Immature natural killer cell (primary cell): ENCODE results near the gene PAPPA. TPM values are rescaled to one million over a fixed set of nuclear protein-coding genes. Genes with fewer than 3 reads are reported as not detected.

ENCODE experiments used
- DNase-seq, 3 donors: peaks; one replicate each; pipeline ENCODE4 v3.0.0; 2022; ENCODE audit warnings: mixed read lengths in 1 of 3
- H3K27ac Mint-ChIP-seq, 6 donors: one replicate each; pipeline ENCODE4 v1.8.0; 2020; ENCODE audit warnings: mixed read lengths in 6 of 6, mild to moderate bottlenecking in 5 of 6, inconsistent platforms in 4 of 6, moderate library complexity in 3 of 6
- H3K27me3 Mint-ChIP-seq, 3 donors: one replicate each; pipeline ENCODE4 v1.8.0; 2020 to 2021; ENCODE audit warnings: low read depth in 3 of 3, mild to moderate bottlenecking in 3 of 3, mixed read lengths in 3 of 3, moderate library complexity in 3 of 3, inconsistent platforms in 1 of 3
- H3K36me3 Mint-ChIP-seq, 3 donors: one replicate each; pipeline ENCODE4 v1.8.0; 2020; ENCODE audit warnings: mixed read lengths in 3 of 3, inconsistent platforms in 2 of 3, mild to moderate bottlenecking in 2 of 3
- H3K4me1 Mint-ChIP-seq, 2 donors: one replicate each; pipeline ENCODE4 v1.8.0; 2020; ENCODE audit warnings: inconsistent platforms in 2 of 2, mild to moderate bottlenecking in 2 of 2, mixed read lengths in 2 of 2, moderate library complexity in 1 of 2
- H3K4me3 Mint-ChIP-seq, 5 donors: one replicate each; pipeline ENCODE4 v1.8.0; 2020; ENCODE audit warnings: mild to moderate bottlenecking in 5 of 5, mixed read lengths in 5 of 5, inconsistent platforms in 3 of 5, moderate library complexity in 3 of 5
- H3K9me3 Mint-ChIP-seq, 6 donors: one replicate each; pipeline ENCODE4 v1.8.0; 2020; ENCODE audit warnings: mild to moderate bottlenecking in 6 of 6, mixed read lengths in 6 of 6, inconsistent platforms in 4 of 6, moderate library complexity in 3 of 6
- polyA plus RNA-seq, 3 donors: library from polyadenylated mRNA; unstranded; fragments of 300-500 nt; fragmentation: Illumina TruSeq; gene quantifications; one replicate each; pipeline ENCODE4 v1.2.3, GENCODE V29; 2021

Gene PAPPA
- polyA plus RNA-seq, 3 donors from 2014 or later: not detected

DNA sequence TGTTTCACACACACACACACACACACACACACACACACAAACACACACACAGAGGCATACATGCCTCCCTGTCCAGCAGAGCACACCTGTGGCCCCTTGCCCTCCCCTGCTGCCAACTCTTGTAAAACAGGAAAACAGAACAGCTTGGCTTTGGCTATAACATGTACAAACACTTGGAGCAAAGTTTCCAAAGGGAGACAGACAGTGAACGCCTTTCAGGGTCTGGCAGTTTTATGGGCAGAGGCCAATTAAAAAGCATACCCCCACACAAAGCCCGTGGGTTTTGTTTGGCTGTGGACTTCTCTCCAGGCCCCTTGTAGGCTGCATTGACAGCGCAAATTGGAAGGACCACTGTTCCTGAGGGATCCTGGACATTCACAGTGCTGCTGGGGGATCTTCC is 265.6 kb downstream of the PAPPA start:
- Mint-ChIP-seq H3K4me3 (no peak overlapping the region), H3K36me3 (peaks cover 4 to 27% (median 18%) of the 10 kb centered on the region in 3 donors), H3K27ac (no peak overlapping the region), H3K9me3 (peaks cover 0 to 2% (median 0%) of the 10 kb centered on the region in 6 donors), H3K4me1 (no peaks in the 10 kb centered on the region), H3K27me3 (no peaks in the 10 kb centered on the region)
- DNase-seq: no peak

DNA sequence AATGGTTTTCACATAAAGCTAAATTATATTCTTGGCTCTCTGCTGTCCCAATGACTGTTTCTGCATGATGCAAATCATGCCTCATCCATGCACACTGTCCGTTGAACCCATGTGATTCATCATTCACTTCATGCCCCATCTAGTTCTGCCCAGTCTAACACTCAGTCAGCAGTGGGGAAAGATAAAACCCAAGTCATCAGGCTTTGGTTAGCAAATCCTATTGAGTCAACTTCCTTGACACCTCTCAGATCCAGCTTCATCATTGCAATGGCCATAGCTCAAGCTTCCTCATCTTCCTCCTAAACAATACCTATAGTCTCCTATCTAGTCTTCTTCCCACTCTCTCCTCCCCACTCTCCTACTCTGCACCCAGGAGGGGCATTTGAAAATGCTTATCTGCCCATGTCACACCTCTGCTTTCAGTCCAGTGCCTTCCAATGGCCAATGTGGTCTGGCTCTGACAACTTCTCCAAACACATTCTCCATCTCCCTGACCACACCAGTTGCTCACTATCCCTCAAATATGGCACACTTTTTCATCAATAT is 267.5 kb downstream of the PAPPA start:
- no peak for DNase-seq
- peaks cover 4 to 27% (median 15%) of the 10 kb centered on the region in 3 donors for H3K36me3 Mint-ChIP-seq
- H3K9me3 Mint-ChIP-seq: peaks cover 0 to 2% (median 0%) of the 10 kb centered on the region in 6 donors
- H3K27me3 Mint-ChIP-seq: no peaks in the 10 kb centered on the region
- H3K4me3 Mint-ChIP-seq: no peak overlapping the region
- no peaks in the 10 kb centered on the region for H3K4me1 Mint-ChIP-seq
- H3K27ac Mint-ChIP-seq: no peak overlapping the region

DNA sequence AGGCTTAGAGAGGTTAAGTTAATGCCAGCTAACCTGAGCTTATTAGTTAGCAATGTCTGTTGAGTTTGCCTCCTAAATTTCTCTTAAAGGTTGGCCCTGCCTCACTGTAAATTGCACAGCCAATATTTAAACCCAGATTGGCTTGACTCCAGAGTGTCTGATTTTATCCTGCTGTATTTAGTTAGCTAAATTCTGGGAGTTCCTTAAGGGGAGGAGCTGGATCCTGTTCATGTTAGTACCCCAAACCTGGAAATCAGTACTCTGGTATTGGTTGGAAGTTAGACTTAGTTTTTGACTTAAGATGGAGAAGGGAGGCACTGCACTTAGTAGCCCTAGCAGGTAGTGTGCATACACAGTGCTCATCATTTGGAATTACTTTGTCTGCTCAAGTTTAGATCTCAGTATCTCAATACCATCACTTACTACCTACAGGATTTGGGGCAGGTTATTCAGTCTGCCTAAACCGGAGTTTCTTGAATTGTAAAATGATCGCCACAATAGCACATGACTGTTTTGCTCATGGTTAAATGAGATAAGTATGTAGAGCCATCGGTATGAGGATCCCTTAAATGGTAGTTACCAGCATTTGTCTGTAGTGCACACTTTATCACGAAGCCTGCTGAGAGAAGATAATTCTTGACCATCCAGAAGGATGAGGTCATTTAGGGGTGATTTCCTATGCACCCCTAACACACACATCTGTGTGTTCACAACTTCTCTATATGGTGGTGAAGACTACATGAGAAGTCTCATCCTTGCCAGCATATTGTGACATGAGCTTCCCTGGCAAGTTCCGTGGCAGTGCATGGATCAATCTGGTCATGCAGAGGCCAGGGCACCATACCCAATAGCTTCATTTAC is 268.8 kb downstream of the PAPPA start:
- no peak overlapping the region for H3K27ac Mint-ChIP-seq
- H3K36me3 Mint-ChIP-seq: peaks cover 7 to 33% (median 22%) of the 10 kb centered on the region in 3 donors
- DNase-seq: no peak
- H3K9me3 Mint-ChIP-seq: peaks cover 0 to 10% (median under 1%) of the 10 kb centered on the region in 6 donors
- H3K4me1 Mint-ChIP-seq: no peaks in the 10 kb centered on the region
- H3K4me3 Mint-ChIP-seq: no peak overlapping the region
- peaks cover 0 to 2% (median 0%) of the 10 kb centered on the region in 3 donors for H3K27me3 Mint-ChIP-seq

DNA sequence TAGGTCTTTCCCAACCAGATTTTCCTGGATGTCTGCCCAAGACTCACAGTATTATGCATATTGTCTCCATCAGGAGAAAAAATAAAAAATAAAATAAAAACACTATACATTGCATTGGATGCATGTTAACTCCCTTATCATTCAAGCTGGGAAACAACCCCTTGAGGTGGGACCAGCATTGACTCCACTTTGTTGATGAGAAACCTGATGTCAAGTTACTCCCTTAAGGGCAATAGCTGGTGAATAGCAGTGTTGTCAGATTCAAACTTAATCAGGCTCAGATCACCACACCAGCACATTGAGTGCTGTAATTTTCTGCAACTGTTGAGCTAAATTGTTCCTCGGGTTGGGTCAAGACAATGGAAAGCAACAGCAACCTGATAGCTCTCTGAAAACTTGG is 269.6 kb downstream of the PAPPA start:
- Mint-ChIP-seq H3K4me3 (no peak overlapping the region), H3K27ac (no peak overlapping the region), H3K36me3 (peaks cover 11 to 34% (median 18%) of the 10 kb centered on the region in 3 donors), H3K9me3 (peaks cover 0 to 15% (median 2%) of the 10 kb centered on the region in 6 donors), H3K4me1 (no peaks in the 10 kb centered on the region), H3K27me3 (peaks cover 0 to 2% (median 0%) of the 10 kb centered on the region in 3 donors)
- no peak for DNase-seq

DNA sequence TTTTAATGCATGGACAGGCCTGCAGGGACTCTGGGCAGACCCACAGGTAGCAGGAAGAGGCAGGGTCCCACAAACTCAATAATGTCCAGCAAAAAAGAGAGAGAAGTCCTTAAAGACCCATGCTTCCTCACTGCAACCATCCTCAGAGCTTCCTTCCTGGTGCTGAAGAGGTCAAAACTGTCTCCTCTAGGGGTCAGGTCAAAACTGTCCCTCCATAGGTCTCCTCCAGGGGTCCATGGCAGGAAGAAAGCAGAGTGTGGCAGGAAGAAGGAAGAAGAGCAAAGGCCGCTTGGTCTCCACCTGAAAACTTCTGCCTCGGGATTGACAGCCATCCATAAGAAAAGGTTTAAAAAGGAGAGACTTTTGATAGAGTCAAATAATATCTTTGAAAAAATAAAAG is 271.7 kb downstream of the PAPPA start:
- no peak for DNase-seq
- no peak overlapping the region for H3K4me3 Mint-ChIP-seq
- no peaks in the 10 kb centered on the region for H3K4me1 Mint-ChIP-seq
- H3K36me3 Mint-ChIP-seq: peaks cover 7 to 28% (median 12%) of the 10 kb centered on the region in 3 donors
- H3K27ac Mint-ChIP-seq: no peak overlapping the region
- H3K9me3 Mint-ChIP-seq: peaks cover 0 to 15% (median 3%) of the 10 kb centered on the region in 6 donors
- H3K27me3 Mint-ChIP-seq: peaks cover 0 to 6% (median 0%) of the 10 kb centered on the region in 3 donors

DNA sequence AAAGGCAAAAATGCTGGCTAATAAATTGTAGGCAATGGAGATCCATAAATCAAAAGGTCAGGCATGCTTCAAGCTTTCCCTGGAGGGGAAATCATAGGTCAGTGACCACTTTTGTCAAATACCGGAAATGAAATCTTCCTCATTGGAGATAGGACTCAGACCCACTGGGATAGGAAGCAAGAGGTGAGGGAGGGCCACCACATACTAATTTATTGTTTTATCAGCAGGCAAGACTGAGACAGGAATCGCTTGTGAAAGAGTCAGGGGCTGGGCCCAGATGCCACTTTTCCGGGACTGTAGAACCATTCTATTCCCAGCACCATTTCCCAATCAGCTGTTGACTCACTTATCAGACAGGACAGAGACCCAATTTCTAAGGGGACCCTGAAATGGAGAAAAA is 277.3 kb downstream of the PAPPA start:
- H3K9me3 Mint-ChIP-seq: peaks cover 0 to 15% (median 3%) of the 10 kb centered on the region in 6 donors
- no peak overlapping the region for H3K27ac Mint-ChIP-seq
- no peaks in the 10 kb centered on the region for H3K4me1 Mint-ChIP-seq
- no peak for DNase-seq
- peaks cover 17 to 18% (median 17%) of the 10 kb centered on the region in 3 donors for H3K36me3 Mint-ChIP-seq
- peaks cover 2 to 6% (median 3%) of the 10 kb centered on the region in 3 donors for H3K27me3 Mint-ChIP-seq
- no peak overlapping the region for H3K4me3 Mint-ChIP-seq

DNA sequence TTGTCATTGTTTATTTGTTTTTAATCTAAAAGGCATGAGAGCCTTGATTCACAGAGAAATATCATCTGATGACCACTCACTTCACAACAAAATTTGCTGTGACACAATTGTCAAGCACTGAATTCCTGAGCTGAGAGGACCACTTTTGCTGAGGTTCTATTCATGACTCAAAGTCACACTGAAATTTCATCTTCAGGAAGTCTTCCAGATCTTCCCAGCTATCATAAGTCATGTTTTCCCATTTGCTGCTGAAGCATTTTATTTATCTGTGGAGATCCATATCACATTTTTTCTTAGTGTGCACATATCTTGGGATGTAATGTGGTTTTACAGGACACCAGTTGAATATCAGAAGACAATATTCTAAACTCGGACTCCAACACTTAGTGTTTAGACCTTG is 278.5 kb downstream of the PAPPA start:
- no peak for DNase-seq
- Mint-ChIP-seq H3K27me3 (peaks cover 2 to 3% (median 3%) of the 10 kb centered on the region in 3 donors), H3K4me3 (no peak overlapping the region), H3K36me3 (peaks cover 14 to 17% (median 16%) of the 10 kb centered on the region in 3 donors), H3K4me1 (no peaks in the 10 kb centered on the region), H3K27ac (no peak overlapping the region), H3K9me3 (peaks cover 0 to 7% (median 5%) of the 10 kb centered on the region in 6 donors)

DNA sequence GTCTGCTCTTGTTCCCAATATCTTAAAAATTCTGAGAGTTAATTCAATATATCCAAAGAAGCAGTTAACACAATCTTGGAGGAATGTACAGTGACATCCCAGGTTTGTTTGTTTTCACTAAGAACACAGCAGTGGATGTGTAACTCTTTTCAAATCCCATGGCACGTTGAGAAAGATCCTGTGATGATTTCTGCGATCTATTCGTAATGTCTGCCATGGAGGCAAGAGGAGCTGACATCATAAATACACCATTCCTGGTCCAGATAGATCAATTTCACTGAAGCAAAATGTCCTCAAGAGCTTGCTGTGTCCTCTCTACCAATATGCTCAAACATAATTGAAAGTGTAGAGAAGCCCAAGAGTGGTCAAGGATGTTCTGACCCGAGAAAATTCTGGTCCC is 280.7 kb downstream of the PAPPA start:
- Mint-ChIP-seq H3K27me3 (peaks cover 2 to 3% (median 2%) of the 10 kb centered on the region in 3 donors), H3K9me3 (peaks cover 3 to 9% (median 6%) of the 10 kb centered on the region in 6 donors), H3K36me3 (peaks cover 15 to 27% (median 21%) of the 10 kb centered on the region in 3 donors), H3K4me3 (no peak overlapping the region), H3K27ac (no peak overlapping the region), H3K4me1 (no peaks in the 10 kb centered on the region)
- DNase-seq: no peak

DNA sequence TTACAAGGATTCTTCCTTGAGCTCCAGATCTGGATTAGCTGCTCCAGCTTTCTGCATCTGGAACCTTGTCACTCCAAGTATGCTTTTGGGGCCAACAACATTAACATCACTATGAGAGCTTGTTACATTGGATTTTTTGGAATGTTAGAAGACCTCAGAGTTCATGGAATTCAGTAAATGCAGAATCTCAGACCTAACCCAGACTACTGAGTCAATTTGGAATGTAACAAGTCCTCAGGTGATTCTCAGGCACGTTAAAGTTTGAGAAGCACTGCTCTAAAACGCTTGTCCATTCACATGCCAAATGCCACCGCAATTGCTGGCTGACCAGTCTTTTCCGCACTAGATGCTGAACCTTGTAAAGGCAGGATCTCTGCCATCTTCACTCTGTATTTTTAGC is 282.1 kb downstream of the PAPPA start:
- H3K36me3 Mint-ChIP-seq: peaks cover 25 to 41% (median 31%) of the 10 kb centered on the region in 3 donors
- peaks cover 0 to 3% (median 2%) of the 10 kb centered on the region in 3 donors for H3K27me3 Mint-ChIP-seq
- H3K4me1 Mint-ChIP-seq: no peaks in the 10 kb centered on the region
- no peak overlapping the region for H3K4me3 Mint-ChIP-seq
- peaks cover 5 to 21% (median 7%) of the 10 kb centered on the region in 6 donors for H3K9me3 Mint-ChIP-seq
- no peak for DNase-seq
- H3K27ac Mint-ChIP-seq: no peak overlapping the region

DNA sequence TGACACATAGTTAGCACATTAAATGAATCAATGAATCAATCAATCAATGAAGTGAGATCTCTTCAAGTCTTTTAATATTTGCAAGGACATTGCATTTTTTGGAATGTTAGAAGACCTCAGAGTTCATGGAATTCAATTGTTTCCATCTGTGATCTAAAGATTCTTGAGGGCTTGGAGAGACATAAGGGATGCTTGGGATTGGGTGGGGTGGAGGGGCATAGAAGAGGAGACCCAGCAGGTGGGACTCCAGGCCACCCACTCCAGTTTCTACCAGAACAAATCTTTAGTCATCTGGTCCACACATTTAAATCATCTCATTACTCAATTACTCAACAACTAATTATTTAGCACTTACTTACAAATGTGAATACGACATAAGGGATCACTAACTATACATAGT is 282.5 kb downstream of the PAPPA start:
- Mint-ChIP-seq H3K36me3 (peaks cover 29 to 45% (median 35%) of the 10 kb centered on the region in 3 donors), H3K27me3 (peaks cover 0 to 2% (median 2%) of the 10 kb centered on the region in 3 donors)

DNA sequence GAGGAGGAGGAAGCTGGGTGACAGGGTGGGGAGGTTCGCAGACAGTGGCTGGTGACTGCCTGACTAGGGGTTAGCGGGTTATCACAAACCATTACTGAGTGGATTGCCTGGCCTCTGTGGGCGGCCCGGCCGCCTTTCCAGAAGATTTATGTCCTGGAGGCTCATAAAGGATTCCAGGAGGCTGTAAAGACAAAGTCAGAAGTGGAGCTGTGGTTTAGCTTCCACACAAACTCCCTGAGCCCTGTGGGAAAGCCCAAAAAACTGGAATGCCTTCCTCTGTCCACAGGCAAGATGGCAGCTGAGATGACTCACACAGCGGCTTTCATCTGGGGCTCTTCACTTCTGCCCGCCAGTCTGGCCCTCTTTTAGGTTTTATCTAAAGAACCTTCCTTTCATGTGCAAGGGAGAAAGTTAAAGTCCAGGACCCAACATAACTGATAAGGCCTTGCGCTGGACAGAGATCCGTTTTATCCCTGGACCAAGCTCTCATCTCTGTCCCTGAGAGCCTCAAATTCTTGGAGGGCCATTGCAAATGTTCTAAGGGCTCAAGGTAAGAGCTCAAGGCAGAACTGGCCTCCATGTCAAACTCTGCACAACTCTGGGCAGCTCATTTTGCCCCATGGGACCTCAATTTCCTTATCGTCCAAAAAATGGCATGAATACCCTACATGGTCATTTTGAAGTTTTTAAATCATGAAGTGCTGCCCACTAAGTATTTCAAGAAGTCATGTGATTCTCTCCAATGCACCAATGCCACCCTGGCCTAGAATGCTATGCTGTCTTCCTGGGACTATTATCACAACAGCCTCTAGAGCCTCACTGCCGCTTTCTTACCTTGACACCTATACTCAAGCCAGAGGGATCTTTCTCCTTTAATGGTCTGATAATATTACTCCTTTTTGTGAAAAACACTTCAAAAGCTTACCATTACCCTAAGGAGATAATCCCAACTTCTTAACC is 284.1 kb downstream of the PAPPA start:
- H3K27ac Mint-ChIP-seq: no peak overlapping the region
- H3K4me3 Mint-ChIP-seq: no peak overlapping the region
- H3K4me1 Mint-ChIP-seq: no peaks in the 10 kb centered on the region
- DNase-seq: no peak
- H3K27me3 Mint-ChIP-seq: peaks cover 0 to 2% (median 0%) of the 10 kb centered on the region in 3 donors
- H3K9me3 Mint-ChIP-seq: peaks cover 5 to 27% (median 8%) of the 10 kb centered on the region in 6 donors
- peaks cover 42 to 53% (median 42%) of the 10 kb centered on the region in 3 donors for H3K36me3 Mint-ChIP-seq

More for the DNA sequence above, 282.5 kb downstream of the PAPPA start:
- DNase-seq: no peak
- no peak overlapping the region for H3K27ac Mint-ChIP-seq
- H3K4me3 Mint-ChIP-seq: no peak overlapping the region
- peaks cover 5 to 26% (median 8%) of the 10 kb centered on the region in 6 donors for H3K9me3 Mint-ChIP-seq
- H3K4me1 Mint-ChIP-seq: no peaks in the 10 kb centered on the region

DNA sequence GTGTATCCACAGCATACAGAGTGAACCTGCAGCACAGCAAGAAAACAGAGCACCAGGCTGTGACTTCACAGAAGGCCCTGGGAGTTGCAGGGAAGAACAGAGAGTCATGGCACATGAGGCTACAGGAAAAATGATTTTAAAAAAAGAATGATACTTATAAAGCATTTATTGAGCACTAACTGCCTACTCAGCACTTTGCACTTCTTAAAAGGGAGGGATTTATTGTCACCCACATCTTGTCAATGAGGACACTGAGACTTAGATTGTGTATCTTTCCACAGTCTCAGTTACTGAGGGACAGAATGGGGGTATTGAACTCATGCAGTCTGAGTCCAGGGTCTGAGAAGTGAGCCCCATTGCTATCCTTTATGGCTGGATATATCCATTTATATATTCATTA is 288.9 kb downstream of the PAPPA start:
- no peaks in the 10 kb centered on the region for H3K4me1 Mint-ChIP-seq
- peaks cover 4 to 27% (median 5%) of the 10 kb centered on the region in 6 donors for H3K9me3 Mint-ChIP-seq
- H3K4me3 Mint-ChIP-seq: no peak overlapping the region
- H3K27me3 Mint-ChIP-seq: no peaks in the 10 kb centered on the region
- peaks cover 38 to 50% (median 41%) of the 10 kb centered on the region in 3 donors for H3K36me3 Mint-ChIP-seq
- no peak for DNase-seq
- no peak overlapping the region for H3K27ac Mint-ChIP-seq

DNA sequence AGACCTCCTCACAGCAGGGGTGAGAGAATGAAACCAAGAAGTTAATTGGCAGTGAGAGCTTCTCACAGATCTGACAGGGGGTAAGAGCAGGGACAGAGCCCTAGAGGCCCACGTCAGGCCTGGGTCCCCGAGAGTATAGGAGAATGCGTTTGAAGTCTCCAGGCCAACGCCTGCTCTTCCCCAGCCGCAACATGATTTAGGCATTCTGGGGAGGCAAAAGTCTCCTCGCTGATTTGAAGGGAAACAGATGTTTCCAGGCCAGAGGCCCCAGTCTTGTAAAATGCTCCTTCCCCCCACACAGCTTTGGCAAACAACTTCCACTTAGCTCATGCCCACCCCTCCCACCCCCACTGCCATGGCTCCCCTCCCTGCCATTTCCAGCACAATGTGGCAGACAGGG is 294.3 kb downstream of the PAPPA start:
- H3K4me1 Mint-ChIP-seq: no peaks in the 10 kb centered on the region
- H3K9me3 Mint-ChIP-seq: no peaks in the 10 kb centered on the region
- no peak overlapping the region for H3K27ac Mint-ChIP-seq
- peaks cover 0 to 2% (median 1%) of the 10 kb centered on the region in 3 donors for H3K27me3 Mint-ChIP-seq
- DNase-seq: no peak
- H3K36me3 Mint-ChIP-seq: peaks cover 0 to 6% (median 3%) of the 10 kb centered on the region in 3 donors
- no peak overlapping the region for H3K4me3 Mint-ChIP-seq
